ENCODE data around the gene TSPO2. TPM values are rescaled to one million over a fixed set of nuclear protein-coding genes. Genes with fewer than 3 reads are reported as not detected.

TSPO2 gene
- total RNA-seq, 1 experiment from 2014 or later: not detected

DNA sequence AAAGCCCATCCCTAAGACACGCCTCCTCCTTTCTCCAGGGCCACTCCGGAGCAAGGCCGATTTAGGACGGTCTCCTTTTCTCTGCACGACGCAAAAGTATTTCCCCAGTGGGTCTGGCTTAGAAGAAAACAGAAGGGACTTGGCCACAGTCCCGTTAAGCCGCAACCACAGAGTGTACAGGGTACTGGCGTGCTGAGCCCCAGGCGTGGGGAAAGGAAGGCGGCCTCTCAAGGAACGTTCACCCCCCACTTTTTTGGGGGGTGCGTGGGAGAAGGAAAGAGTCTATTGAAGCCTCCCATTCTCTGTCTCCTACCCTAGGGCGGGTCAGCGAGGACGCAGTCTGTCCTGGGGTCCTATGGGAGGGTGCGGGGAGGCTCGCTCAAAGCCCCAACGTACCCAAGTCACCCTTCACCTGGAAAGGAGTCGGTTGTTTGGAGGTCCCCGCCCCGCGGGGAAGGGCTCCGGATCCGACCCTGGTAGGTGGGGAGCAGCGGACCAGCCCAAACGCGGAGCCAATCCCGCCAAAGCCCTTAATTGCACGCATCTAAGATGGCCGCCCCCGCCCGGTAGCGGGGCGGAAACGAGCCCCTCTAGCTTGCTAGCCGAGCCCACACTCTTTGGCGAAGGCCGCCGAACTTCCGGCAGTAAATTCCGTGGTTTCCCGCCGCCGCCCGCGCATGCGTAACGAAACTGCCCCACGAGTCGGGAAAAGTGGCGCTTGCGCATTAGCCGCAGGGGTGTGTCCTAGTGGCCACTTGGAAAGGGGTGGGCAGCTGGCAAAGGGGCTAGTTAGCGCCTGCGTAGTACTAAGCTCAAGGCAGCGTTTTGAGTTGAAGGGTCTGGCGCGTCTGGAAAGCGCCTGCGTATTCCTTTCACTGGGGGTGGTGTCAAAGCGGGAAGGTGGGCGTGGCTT, 29.9 kb downstream of the TSPO2 start, which contains the start of gene OARD1:
Gene OARD1 (minus strand): TSS at position 434 of the 913 bp plus-strand sequence. CDS start 722 bp downstream, outside the sequence.
- Histone ChIP-seq H3K9me3 (replicated peaks) (no peaks in the 10 kb centered on the region), H3K4me3 (peak within 1 kb of the TSS; percentile 96), H3K27me3 (no peaks in the 10 kb centered on the region), H3K4me1 (peaks cover 4% of the 10 kb centered on the region; the same call in 1 of the 2 replicates), H3K36me3 (peaks cover 1% of the 10 kb centered on the region; the same call in 1 of the 2 replicates), H3K27ac (peak within 1 kb of the TSS; percentile 87)
- DNase-seq: peak; percentile 99 to 100

DNA sequence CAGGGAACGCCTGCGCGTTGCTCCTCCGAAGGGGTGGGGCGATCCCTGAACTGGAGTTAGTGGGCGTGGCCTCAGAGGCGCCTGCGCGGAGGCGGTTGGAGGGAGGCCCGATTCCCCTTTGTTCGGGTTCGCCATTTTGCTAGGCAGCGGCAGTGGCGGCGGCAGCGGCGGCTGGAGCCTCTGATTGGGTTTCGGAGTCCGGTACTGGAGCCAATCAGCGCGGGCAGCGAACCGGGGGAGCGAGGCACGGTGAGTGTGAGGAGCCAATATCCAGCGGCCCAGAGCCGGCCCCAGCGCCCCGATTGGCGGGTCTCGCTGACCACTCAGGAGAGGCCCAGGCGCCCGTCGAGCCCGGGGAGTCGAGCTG, 30.6 kb downstream of the TSPO2 start, which contains the start of gene NFYA:
Gene NFYA (plus strand): TSS at position 139 of the 367 bp plus-strand sequence. CDS start 6,116 bp downstream, outside the sequence.
- Histone ChIP-seq H3K27ac (peak within 1 kb of the TSS; percentile 87), H3K9me3 (replicated peaks) (no peaks in the 10 kb centered on the region), H3K36me3 (no peaks in the 10 kb centered on the region), H3K27me3 (no peaks in the 10 kb centered on the region), H3K4me3 (peak within 1 kb of the TSS; percentile 96), H3K4me1 (peaks cover 4% of the 10 kb centered on the region; the same call in 1 of the 2 replicates)
- no peak for DNase-seq

- H3K27ac ChIP-seq: peak overlapping the region; percentile 87
- no peaks in the 10 kb centered on the region for H3K36me3 ChIP-seq
- H3K27me3 ChIP-seq: no peaks in the 10 kb centered on the region
- peaks cover 4% of the 10 kb centered on the region; the same call in 1 of the 2 replicates for H3K4me1 ChIP-seq
- H3K4me3 ChIP-seq: peak overlapping the region; percentile 96
- H3K9me3 ChIP-seq (replicated peaks): no peaks in the 10 kb centered on the region
- DNase-seq: peak; percentile 83 to 85
These were observed 31.1 kb downstream of the TSPO2 start for GRCh38 chr6:41073203-41073967.

GRCh38 chr6:41073968-41074691, 31.9 kb downstream of the TSPO2 start:
- Histone ChIP-seq H3K27me3 (no peaks in the 10 kb centered on the region), H3K4me1 (peaks cover 4% of the 10 kb centered on the region; the same call in 1 of the 2 replicates), H3K4me3 (peak overlapping the region; percentile 96), H3K36me3 (peaks cover 5% of the 10 kb centered on the region; the same call in 1 of the 2 replicates), H3K9me3 (replicated peaks) (no peaks in the 10 kb centered on the region), H3K27ac (peak overlapping the region; percentile 87)
- DNase-seq: peak in 1 of 2 experiments; percentile 49

GRCh38 chr6:41074692-41075436, 32.6 kb downstream of the TSPO2 start:
- peak overlapping the region; percentile 96 for H3K4me3 ChIP-seq
- H3K36me3 ChIP-seq: peaks cover 12% of the 10 kb centered on the region
- H3K27me3 ChIP-seq: no peaks in the 10 kb centered on the region
- H3K4me1 ChIP-seq: peaks cover 4% of the 10 kb centered on the region; the same call in 1 of the 2 replicates
- no peak overlapping the region; the same call in 1 of the 2 replicates for H3K27ac ChIP-seq
- no peak for DNase-seq
- H3K9me3 ChIP-seq (replicated peaks): no peaks in the 10 kb centered on the region

DNA sequence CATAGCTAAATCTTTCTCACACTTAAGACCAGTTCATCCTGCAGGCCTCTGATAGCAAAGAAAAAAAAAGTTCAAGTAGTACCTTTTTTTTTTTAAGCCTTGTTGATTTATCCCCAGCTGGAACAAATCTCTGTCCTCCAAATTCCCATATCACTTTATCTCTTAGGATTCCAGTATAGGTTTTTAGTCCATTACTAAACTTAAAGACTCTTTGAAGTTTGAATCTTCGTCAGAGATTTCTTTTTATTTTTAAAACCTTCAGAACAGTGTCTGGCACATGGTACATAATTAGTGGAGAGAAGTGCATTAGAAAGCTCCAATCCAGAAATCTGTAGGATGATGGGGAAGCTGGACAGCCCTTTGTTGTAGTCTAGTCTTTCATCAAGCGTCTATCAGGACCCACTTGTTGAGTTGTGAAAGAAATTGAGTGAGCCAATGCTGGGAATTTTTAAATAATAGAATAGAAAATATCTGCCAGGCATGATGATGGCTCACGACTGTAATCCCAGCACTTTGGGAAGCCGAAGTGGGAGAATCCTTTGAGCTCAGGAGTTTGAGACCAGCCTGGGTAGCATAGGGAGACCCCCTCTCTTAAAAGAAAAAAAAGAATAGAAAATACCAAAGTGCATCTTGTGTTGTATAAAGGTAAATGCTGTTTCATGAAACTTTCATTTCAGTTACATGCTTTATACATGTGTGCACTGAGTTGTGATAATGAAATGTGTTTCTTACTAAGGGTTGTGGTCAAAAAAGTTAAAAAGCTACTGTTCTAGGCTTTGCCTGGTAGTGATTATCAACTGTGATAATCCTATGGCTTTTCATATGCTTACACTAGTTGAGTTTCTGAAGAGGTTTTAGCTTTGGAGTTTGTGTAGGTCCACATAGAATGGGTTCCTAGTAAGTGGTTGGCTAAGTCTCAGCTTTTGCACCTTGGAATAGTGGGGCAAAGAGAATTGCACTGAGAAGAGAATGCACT, 33.7 kb downstream of the TSPO2 start:
- peaks cover 22% of the 10 kb centered on the region for H3K36me3 ChIP-seq
- no peaks in the 10 kb centered on the region for H3K27me3 ChIP-seq
- no peaks in the 10 kb centered on the region for H3K9me3 ChIP-seq (replicated peaks)
- H3K4me1 ChIP-seq: peaks cover 4% of the 10 kb centered on the region; the same call in 1 of the 2 replicates
- no peak for DNase-seq
- no peak overlapping the region for H3K27ac ChIP-seq
- no peak overlapping the region for H3K4me3 ChIP-seq

GRCh38 chr6:41077536-41077935, 35.3 kb downstream of the TSPO2 start:
- Histone ChIP-seq H3K4me3 (no peak overlapping the region), H3K36me3 (peaks cover 23% of the 10 kb centered on the region), H3K9me3 (replicated peaks) (no peaks in the 10 kb centered on the region), H3K27me3 (no peaks in the 10 kb centered on the region), H3K27ac (no peak overlapping the region), H3K4me1 (peaks cover 4% of the 10 kb centered on the region; the same call in 1 of the 2 replicates)
- no peak for DNase-seq

DNA sequence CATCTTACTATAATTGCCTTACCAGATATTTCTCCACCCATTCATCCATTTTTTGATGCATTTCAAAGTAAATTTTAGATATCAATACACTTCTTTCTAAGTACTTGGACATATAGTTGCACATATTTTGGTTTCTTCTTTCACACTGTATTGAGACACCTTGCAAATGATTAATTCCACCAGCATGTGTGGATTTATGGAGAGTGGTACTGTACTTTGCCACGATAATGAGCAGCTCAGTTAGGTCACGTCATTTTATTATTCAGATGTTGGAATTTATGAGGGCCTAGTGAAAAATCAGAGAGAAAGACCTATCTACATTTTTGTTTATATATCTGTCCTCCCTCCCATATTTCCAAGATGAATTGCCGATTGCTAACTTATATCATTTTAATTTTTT, 35.8 kb downstream of the TSPO2 start:
- Histone ChIP-seq H3K27me3 (no peaks in the 10 kb centered on the region), H3K27ac (no peak overlapping the region), H3K36me3 (peaks cover 25% of the 10 kb centered on the region), H3K4me1 (peaks cover 4% of the 10 kb centered on the region; the same call in 1 of the 2 replicates), H3K9me3 (replicated peaks) (no peaks in the 10 kb centered on the region), H3K4me3 (no peak overlapping the region)
- DNase-seq: no peak

DNA sequence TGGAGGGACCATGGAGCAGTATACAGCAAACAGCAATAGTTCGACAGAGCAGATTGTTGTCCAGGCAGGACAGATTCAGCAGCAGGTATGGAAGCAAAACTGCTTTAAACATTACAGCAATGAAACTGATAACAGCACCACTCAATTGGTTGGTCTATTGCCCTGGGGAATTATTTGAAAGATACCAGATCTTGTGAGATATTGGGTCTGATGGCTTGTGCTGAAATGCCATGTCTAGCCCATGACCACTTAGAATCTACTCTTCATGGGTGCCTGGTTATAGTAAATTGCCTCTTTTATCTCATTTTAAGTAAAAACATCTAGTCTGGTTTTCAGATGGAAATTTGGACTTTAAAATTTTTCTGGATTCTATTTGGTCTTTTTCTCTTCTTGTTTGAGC, 36.8 kb downstream of the TSPO2 start:
- no peak overlapping the region for H3K4me3 ChIP-seq
- H3K27me3 ChIP-seq: no peaks in the 10 kb centered on the region
- H3K9me3 ChIP-seq (replicated peaks): no peaks in the 10 kb centered on the region
- no peak overlapping the region for H3K27ac ChIP-seq
- no peak for DNase-seq
- H3K4me1 ChIP-seq: peaks cover 4% of the 10 kb centered on the region; the same call in 1 of the 2 replicates
- peaks cover 32% of the 10 kb centered on the region for H3K36me3 ChIP-seq

DNA sequence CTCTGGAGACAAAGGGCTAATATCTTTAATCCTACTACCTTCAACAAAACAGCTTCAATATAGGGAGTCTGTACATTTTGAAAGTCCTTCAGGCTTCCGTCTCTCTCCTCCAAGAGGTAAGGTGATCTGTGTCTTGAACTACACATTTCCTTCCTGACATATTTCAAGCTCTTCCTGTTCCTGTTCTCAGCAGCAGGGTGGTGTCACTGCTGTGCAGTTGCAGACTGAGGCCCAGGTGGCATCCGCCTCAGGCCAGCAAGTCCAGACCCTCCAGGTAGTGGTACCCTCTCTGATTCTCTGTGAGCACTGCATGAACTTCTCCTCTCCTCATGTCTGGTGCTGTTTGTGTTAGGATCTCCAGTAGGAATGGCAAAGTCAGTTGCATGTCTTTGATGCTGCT, 38.4 kb downstream of the TSPO2 start:
- Histone ChIP-seq H3K27me3 (no peaks in the 10 kb centered on the region), H3K27ac (no peak overlapping the region), H3K4me1 (no peaks in the 10 kb centered on the region), H3K9me3 (replicated peaks) (no peaks in the 10 kb centered on the region), H3K4me3 (no peak overlapping the region), H3K36me3 (peaks cover 39% of the 10 kb centered on the region)
- no peak for DNase-seq

- H3K4me1 ChIP-seq: no peaks in the 10 kb centered on the region
- H3K36me3 ChIP-seq: peaks cover 62% of the 10 kb centered on the region
- H3K27me3 ChIP-seq: no peaks in the 10 kb centered on the region
- H3K4me3 ChIP-seq: no peak overlapping the region
- H3K9me3 ChIP-seq (replicated peaks): no peaks in the 10 kb centered on the region
- no peak overlapping the region for H3K27ac ChIP-seq
- DNase-seq: no peak
These were observed 40.8 kb downstream of the TSPO2 start for GRCh38 chr6:41083072-41083471.

DNA sequence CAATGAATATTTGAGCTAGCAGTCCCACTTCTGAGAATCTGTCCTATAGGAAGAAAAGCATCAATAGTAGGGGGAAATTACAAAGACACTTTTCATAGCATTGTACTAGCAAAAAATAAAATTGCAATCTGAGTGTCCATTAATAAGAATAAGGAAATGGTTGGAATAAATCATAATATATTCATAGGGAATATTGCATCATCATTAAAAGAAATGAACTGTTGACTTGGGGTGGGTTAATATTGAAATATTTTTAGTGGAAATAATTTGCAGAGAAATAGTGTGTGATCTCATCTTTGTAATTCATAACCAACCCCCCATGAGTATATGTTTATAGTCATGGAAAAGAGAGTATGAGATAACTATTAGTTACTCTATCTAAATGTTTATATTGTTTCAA, 42.9 kb downstream of the TSPO2 start:
- Histone ChIP-seq H3K36me3 (peaks cover 55% of the 10 kb centered on the region), H3K27ac (no peak overlapping the region), H3K4me3 (no peak overlapping the region), H3K4me1 (no peaks in the 10 kb centered on the region), H3K27me3 (no peaks in the 10 kb centered on the region), H3K9me3 (replicated peaks) (no peaks in the 10 kb centered on the region)
- no peak for DNase-seq

DNA sequence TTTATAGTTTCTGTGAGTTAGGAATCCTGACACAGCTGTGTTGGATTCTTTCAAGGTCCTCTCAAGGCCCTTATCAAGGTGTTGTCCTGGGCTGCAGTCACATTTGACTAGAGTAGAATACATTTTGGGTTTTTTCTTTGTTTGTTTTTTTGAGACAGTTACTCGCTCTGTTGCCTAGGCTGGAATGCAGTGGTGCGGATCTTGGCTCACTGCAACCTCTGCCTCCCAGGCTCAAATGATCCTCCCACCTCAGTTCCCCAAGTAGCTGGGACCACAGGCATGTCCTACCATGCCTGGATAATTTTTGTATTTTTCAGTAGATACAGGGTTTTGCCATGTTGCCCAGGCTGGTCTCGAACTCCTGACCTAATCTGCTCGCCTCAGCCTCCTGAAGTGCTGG, 46.2 kb downstream of the TSPO2 start:
- no peaks in the 10 kb centered on the region for H3K27me3 ChIP-seq
- H3K27ac ChIP-seq: no peak overlapping the region
- no peak for DNase-seq
- peaks cover 64% of the 10 kb centered on the region for H3K36me3 ChIP-seq
- no peaks in the 10 kb centered on the region for H3K9me3 ChIP-seq (replicated peaks)
- no peak overlapping the region for H3K4me3 ChIP-seq
- H3K4me1 ChIP-seq: no peaks in the 10 kb centered on the region

Measured in SJCRH30 (cell line).